ENCODE results near the gene ABLIM2.

Gene ABLIM2

DNA sequence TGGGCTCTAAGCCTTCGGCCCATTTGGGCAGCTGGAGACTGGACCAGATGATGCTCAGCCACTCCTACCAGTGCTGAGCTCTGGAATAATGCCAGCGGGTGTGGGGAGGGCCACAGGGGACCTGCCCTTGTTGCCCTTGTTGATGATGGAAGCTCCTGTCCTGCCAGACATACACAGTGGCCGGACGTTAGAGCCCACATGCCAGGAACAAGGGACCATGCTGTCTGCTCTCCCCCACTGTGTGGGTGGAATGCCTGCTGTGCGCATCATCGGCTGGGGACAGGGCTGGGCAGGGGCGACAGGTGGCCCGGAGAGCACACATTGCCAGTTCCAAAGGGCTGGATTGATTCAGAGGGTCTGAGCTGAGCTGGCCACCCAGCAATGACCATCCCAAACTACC is 2.0 kb downstream of the ABLIM2 start:
- DNase-seq (ENCODE audit: low read depth), result no peak

DNA sequence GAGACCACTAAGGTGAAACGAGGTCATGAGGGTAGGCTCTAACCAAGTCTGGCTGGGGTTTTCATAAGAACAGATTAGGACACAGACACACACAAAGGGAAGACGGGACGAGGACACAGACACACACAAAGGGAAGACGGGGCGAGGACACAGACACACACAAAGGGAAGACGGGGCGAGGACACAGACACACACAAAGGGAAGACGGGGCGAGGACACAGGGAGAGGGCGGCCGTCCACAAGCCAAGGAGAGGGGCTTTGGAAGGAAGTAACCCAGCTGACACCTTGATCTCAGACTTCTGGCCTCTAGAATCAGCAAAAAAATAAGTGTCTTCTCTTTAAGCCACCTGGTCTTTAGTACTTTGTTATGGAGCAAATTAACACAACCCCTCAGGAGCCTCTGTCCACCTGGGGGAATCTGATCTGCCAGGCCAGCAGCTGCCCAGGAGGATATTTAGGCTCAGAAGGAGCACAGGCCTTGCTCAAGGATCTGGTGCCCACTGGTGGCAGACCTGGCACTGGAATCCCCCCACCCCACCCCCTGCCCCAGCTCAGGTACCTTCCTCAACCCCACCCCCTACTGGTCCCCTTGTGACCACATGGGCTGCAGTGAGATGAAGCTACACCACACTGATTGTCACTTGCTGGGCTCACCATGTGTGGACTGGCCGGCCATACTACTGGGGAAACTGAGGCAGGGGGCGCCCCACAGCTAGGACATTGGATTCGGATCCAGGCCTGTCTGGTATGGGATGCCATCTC is 2.8 kb downstream of the ABLIM2 start:
- TF ChIP-seq, protein P1, sequence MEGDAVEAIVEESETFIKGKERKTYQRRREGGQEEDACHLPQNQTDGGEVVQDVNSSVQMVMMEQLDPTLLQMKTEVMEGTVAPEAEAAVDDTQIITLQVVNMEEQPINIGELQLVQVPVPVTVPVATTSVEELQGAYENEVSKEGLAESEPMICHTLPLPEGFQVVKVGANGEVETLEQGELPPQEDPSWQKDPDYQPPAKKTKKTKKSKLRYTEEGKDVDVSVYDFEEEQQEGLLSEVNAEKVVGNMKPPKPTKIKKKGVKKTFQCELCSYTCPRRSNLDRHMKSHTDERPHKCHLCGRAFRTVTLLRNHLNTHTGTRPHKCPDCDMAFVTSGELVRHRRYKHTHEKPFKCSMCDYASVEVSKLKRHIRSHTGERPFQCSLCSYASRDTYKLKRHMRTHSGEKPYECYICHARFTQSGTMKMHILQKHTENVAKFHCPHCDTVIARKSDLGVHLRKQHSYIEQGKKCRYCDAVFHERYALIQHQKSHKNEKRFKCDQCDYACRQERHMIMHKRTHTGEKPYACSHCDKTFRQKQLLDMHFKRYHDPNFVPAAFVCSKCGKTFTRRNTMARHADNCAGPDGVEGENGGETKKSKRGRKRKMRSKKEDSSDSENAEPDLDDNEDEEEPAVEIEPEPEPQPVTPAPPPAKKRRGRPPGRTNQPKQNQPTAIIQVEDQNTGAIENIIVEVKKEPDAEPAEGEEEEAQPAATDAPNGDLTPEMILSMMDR (conservative IDR thresholded peaks at IDR 0.05; ENCODE audit: low read depth, low read length), result no peak
- no peak overlapping the region for H3K4me3 ChIP-seq (ENCODE audit: low read length)
- no peak for DNase-seq (ENCODE audit: low read depth)

More for the DNA sequence above, 2.0 kb downstream of the ABLIM2 start:
- TF ChIP-seq, protein P1 (conservative IDR thresholded peaks at IDR 0.05; ENCODE audit: low read depth, low read length), result no peak
- no peak overlapping the region for H3K4me3 ChIP-seq (ENCODE audit: low read length)

DNA sequence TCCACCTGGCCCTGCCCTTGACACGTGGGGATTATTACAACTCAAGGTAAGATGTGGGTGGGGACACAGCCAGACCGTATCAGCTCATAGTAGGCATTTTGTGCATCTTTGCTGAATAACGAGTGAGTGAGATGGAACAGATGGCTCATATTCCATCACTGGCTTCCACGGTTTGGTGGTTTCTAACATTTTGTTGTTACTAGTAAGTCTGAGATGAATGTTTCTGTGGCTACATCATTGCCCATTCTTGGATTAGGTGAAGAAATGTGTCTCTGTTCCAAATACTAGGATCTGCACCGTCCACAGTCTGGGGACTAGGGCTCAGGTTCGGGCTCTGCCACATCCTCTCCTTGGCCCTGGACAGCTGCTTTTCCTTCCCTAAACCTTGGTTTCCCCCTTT is 3.6 kb downstream of the ABLIM2 start:
- H3K4me3 ChIP-seq (ENCODE audit: low read length), result no peak overlapping the region

DNA sequence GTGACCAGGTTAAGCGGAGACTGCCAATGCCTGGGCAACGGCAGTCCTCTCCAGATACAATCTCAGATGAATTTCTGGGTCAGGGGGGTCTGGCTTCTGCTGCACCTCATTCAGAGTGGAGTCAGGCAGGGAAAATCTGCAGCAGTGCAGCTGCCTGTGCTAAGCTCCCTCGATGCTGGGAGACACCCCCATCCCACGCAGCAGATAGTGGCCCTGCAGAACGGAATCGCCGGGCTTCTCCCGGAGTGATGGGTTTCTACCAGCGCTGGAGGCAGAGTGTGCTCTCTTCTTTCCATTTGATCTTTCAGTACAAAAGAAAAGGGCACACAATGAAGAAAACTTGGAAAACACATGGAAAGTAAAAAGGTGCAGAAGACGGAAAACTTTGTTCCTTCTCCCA is 5.2 kb downstream of the ABLIM2 start:
- TF ChIP-seq, protein P1 (conservative IDR thresholded peaks at IDR 0.05; ENCODE audit: low read depth, low read length), result no peak
- H3K4me3 ChIP-seq (ENCODE audit: low read length), result no peak overlapping the region
- DNase-seq (ENCODE audit: low read depth), result no peak

More for the DNA sequence above, 3.6 kb downstream of the ABLIM2 start:
- no peak for DNase-seq (ENCODE audit: low read depth)
- TF ChIP-seq, protein P1 (conservative IDR thresholded peaks at IDR 0.05; ENCODE audit: low read depth, low read length), result no peak

DNA sequence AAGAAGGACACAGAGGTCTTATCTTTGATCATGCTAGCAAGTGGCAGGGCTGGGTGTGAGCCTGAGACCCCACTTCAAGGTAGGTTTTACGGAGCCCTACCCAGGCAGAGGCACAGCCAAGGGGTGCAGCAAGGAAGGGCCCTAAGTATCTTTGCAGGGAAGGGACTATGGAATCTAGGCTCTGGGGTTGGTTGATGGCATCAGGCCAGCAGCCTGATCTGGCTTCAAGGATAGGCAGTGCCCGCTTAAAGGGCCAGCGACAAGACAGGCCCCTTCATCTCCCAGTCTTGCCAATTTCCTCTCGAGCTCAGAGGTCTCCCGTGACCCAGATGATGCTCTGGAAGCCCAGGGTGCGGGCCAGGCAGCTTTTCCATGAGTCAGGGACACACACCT is 5.8 kb downstream of the ABLIM2 start:
- H3K4me3 ChIP-seq (ENCODE audit: low read length), result no peak overlapping the region
- TF ChIP-seq, protein P1 (conservative IDR thresholded peaks at IDR 0.05; ENCODE audit: low read depth, low read length), result no peak
- DNase-seq (ENCODE audit: low read depth), result no peak

GRCh38 chr4:8152090-8152864 is 6.3 kb downstream of the ABLIM2 start:
- DNase-seq (ENCODE audit: low read depth), result no peak
- no peak overlapping the region for H3K4me3 ChIP-seq (ENCODE audit: low read length)
- TF ChIP-seq, protein P1 (conservative IDR thresholded peaks at IDR 0.05; ENCODE audit: low read depth, low read length), result no peak

Measured in retinal pigment epithelial cell (primary cell).